ENCODE results near the gene BPIFB4. TPM values are rescaled to one million over a fixed set of nuclear protein-coding genes. Genes with fewer than 3 reads are reported as not detected.

The BPIFB4 gene
- total and polyA plus RNA-seq, 2 of the 4 experiments (the other 2 are of a cell fraction): not detected

- no peak for TF ChIP-seq MAFK (IDR thresholded peaks at IDR 0.05; ENCODE audit: low read depth, low read length)
Observed at GRCh38 chr20:33112547-33113386, 33.3 kb downstream of the BPIFB4 start (continued).

- H2BK5ac ChIP-seq (ENCODE audit: low read depth, low read length, poor library complexity, severe bottlenecking): no peak overlapping the region
- no TSS peak for BruUV-seq (replicated peaks)
- ChIA-PET CTCF (no interaction called here), POLR2A (ENCODE audit: unreplicated experiment) (no interaction called here)
- dilution Hi-C loops (cut with HindIII; ENCODE audit: low sequenced_read_pairs, unreplicated experiment) (no loop called here), intact Hi-C loops (cut with micrococcal nuclease) (no loop called here), in situ Hi-C loops (cut with MboI; ENCODE audit: low sequenced_read_pairs) (no loop called here)
- no peaks in the 10 kb centered on the region for H3K9me1 ChIP-seq (ENCODE audit: insufficient read depth, low read length)
- H3K4ac ChIP-seq (ENCODE audit: low read depth, low read length): no peak overlapping the region
- no peaks in the 10 kb centered on the region for H3K9me3 ChIP-seq (ENCODE audit: control insufficient read depth, insufficient read depth, low read length)
- no peak for TF ChIP-seq SMC3 (IDR thresholded peaks at IDR 0.05; ENCODE audit: low read depth, low read length)
- TF ChIP-seq MXI1 (IDR thresholded peaks at IDR 0.05; ENCODE audit: borderline replicate concordance, low read depth, low read length): no peak
- no peak for TF ChIP-seq ELK1 (IDR thresholded peaks at IDR 0.05; ENCODE audit: borderline replicate concordance, low read depth, low read length)
- TF ChIP-seq MAZ (IDR thresholded peaks at IDR 0.05; ENCODE audit: borderline replicate concordance, low read depth, low read length): no peak
- no peak for TF ChIP-seq POLR2A (IDR thresholded peaks at IDR 0.05; ENCODE audit: low read depth, low read length)
- no peak for TF ChIP-seq RCOR1 (IDR thresholded peaks at IDR 0.05; ENCODE audit: insufficient replicate concordance, low read length)
- H2BK20ac ChIP-seq (ENCODE audit: low read depth, low read length): no peak overlapping the region
- H3K23ac ChIP-seq (ENCODE audit: low read depth, low read length): no peak overlapping the region
- H4K20me1 ChIP-seq (ENCODE audit: insufficient read depth, low read length): no peaks in the 10 kb centered on the region
- H3K9ac ChIP-seq (ENCODE audit: low read depth, low read length): no peak overlapping the region
- H3K56ac ChIP-seq (ENCODE audit: extremely low read depth, insufficient read depth, low read length): no peak overlapping the region
- H3K18ac ChIP-seq (ENCODE audit: low read depth, low read length): no peak overlapping the region
- ATAC-seq (ENCODE audit: low read depth): no peak
- no peak overlapping the region for H4K8ac ChIP-seq (ENCODE audit: low read depth in 2 of 2, low read length in 2 of 2)
- WGBS, 2 experiments (ENCODE audit: extremely low coverage in 2 of 2, insufficient read length in 1 of 2): no CpG with 5 or more reads among the region's 6 CpGs
- no peak overlapping the region for H2BK120ac ChIP-seq (ENCODE audit: low read depth, low read length)
- DNase-seq: no peak
- no peaks in the 10 kb centered on the region for H3K4me1 ChIP-seq (ENCODE audit: control insufficient read depth, insufficient read depth, low read length)
- H3K27ac ChIP-seq (ENCODE audit: insufficient read depth, low read length): no peak overlapping the region
- H3K4me2 ChIP-seq (ENCODE audit: low read depth, low read length): no peak overlapping the region
- no peak overlapping the region for H2AK9ac ChIP-seq (replicated peaks; ENCODE audit: low read depth, low read length, poor library complexity)
- H3K27me3 ChIP-seq (ENCODE audit: control insufficient read depth, insufficient read depth, low read length): no peaks in the 10 kb centered on the region
- H2AFZ ChIP-seq (replicated peaks; ENCODE audit: low read length, poor library complexity): no peak overlapping the region
- no peak overlapping the region for H4K91ac ChIP-seq (ENCODE audit: insufficient read depth, low read depth, low read length)
- H3K79me1 ChIP-seq (ENCODE audit: low read depth in 1 of 2, low read length in 2 of 2): no peaks in the 10 kb centered on the region
- H2BK15ac ChIP-seq (ENCODE audit: low read depth, low read length): no peak overlapping the region
- H3K36me3 ChIP-seq (ENCODE audit: control insufficient read depth, insufficient read depth, low read length): no peaks in the 10 kb centered on the region
- H3K14ac ChIP-seq (replicated peaks; ENCODE audit: low read depth, low read length): no peak overlapping the region
- H4K5ac ChIP-seq (ENCODE audit: low read depth, low read length): no peak overlapping the region
- no peak overlapping the region for H3K4me3 ChIP-seq (ENCODE audit: insufficient read depth, low read depth, low read length)
- H2AK5ac ChIP-seq (ENCODE audit: low read depth, low read length): no peak overlapping the region
Observed at GRCh38 chr20:33113387-33113908, 34.0 kb downstream of the BPIFB4 start.

Measured in IMR-90 (cell line).